MCF 10A (cell line): ENCODE data around the gene PPP2R2B. TPM values are rescaled to one million over a fixed set of nuclear protein-coding genes. Genes with fewer than 3 reads are reported as not detected.

Experiments used
- BruUV-seq: library from RNA; stranded (reverse); fragments of 400-500 nt; replicated peaks from 2 replicates; lab custom pipeline; 2021; lab: Mats Ljungman, UMichigan
- CTCF ChIA-PET: fragments of 300-600 bp; sonication (Branson Sonifier 250); formaldehyde crosslinking; extraction: SDS; loops from one replicate; lab custom pipeline; 2021; ENCODE audit warnings: antibody characterized with exemption, inconsistent platforms; lab: Yijun Ruan, JAX
- POLR2A ChIA-PET: fragments of 300-600, 350-650 bp; sonication (Branson Sonifier 250); formaldehyde crosslinking; extraction: SDS; loops from one replicate; lab custom pipeline; 2020; ENCODE audit warnings: antibody characterized with exemption, inconsistent platforms; lab: Yijun Ruan, JAX
- DNase-seq: peaks from one replicate; pipeline ENCODE4 v3.0.0-alpha.2; 2018; ENCODE audit not compliant: unreplicated experiment
- H3K27ac Mint-ChIP-seq: one replicate; pipeline ENCODE4 v1.8.0; 2022; ENCODE audit warnings: mild to moderate bottlenecking, low read depth, mixed read lengths; ENCODE audit not compliant: unreplicated experiment
- H3K27me3 Mint-ChIP-seq: one replicate; pipeline ENCODE4 v1.8.0; 2022; ENCODE audit warnings: mixed read lengths; ENCODE audit not compliant: insufficient read depth, unreplicated experiment
- H3K36me3 Mint-ChIP-seq: one replicate; pipeline ENCODE4 v1.8.0; 2022; ENCODE audit warnings: mild to moderate bottlenecking, moderate library complexity, mixed read lengths; ENCODE audit not compliant: insufficient read depth, unreplicated experiment
- H3K4me1 Mint-ChIP-seq: one replicate; pipeline ENCODE4 v1.8.0; 2022; ENCODE audit warnings: mixed read lengths; ENCODE audit not compliant: insufficient read depth, unreplicated experiment
- H3K4me3 Mint-ChIP-seq: one replicate; pipeline ENCODE4 v1.8.0; 2022; ENCODE audit warnings: mild to moderate bottlenecking, moderate library complexity, mixed read lengths; ENCODE audit not compliant: unreplicated experiment
- H3K9me3 Mint-ChIP-seq: one replicate; pipeline ENCODE4 v1.8.0; 2022; ENCODE audit warnings: mixed read lengths; ENCODE audit not compliant: unreplicated experiment
- CTCF ChIP-seq: fragments of 200-600 bp; IDR thresholded peaks from one replicate; pipeline ENCODE4 v1.8.0; 2022; ENCODE audit warnings: antibody characterized with exemption, mild to moderate bottlenecking; ENCODE audit not compliant: unreplicated experiment
- intact Hi-C: fragments of 100-400 bp; cut with micrococcal nuclease; formaldehyde crosslinking; loops from 2 replicates; pipeline ENCODE4 v1.14.1; 2022
- total RNA-seq: library from RNA; stranded (reverse); gene quantifications from 2 replicates; pipeline ENCODE4 v1.2.3, GENCODE V29; 2022

Gene PPP2R2B
- total RNA-seq, 1 experiment from 2014 or later: 0.54 TPM

- no peak for TF ChIP-seq CTCF
- H3K9me3 Mint-ChIP-seq: no peaks in the 10 kb centered on the region
- no peak overlapping the region for H3K27ac Mint-ChIP-seq
- CTCF ChIA-PET: interaction anchor here (0.6 to 3.3 kb wide), 10 partner anchors 12 to 1226 kb away, joined by 3 to 10 read pairs (median 3); no protein-coding TSS in a partner anchor
- H3K36me3 Mint-ChIP-seq: no peaks in the 10 kb centered on the region
- no peak overlapping the region for H3K4me3 Mint-ChIP-seq
- BruUV-seq: no TSS peak
- H3K27me3 Mint-ChIP-seq: no peaks in the 10 kb centered on the region
- no peak for DNase-seq
- POLR2A ChIA-PET: interaction anchor here (0.8 kb wide), 1 partner anchor 168 kb away, joined by 3 read pairs; no protein-coding TSS in a partner anchor
- intact Hi-C loops: no loop called here
- no peaks in the 10 kb centered on the region for H3K4me1 Mint-ChIP-seq
These were observed 190.9 kb downstream of the PPP2R2B start for GRCh38 chr5:146687630-146688029.

GRCh38 chr5:146683861-146684260 lies 194.7 kb downstream of the PPP2R2B start:
- intact Hi-C loops: no loop called here
- no TSS peak for BruUV-seq
- ChIA-PET CTCF (no interaction called here), POLR2A (interaction anchor here (0.6 to 0.7 kb wide), 2 partner anchors 11 to 438 kb away, joined by 3 read pairs; no protein-coding TSS in a partner anchor)
- Mint-ChIP-seq H3K27me3 (no peaks in the 10 kb centered on the region), H3K9me3 (no peaks in the 10 kb centered on the region), H3K27ac (no peak overlapping the region), H3K4me3 (no peak overlapping the region), H3K36me3 (no peaks in the 10 kb centered on the region), H3K4me1 (peaks cover 11% of the 10 kb centered on the region)
- DNase-seq: no peak
- no peak for TF ChIP-seq CTCF

DNA sequence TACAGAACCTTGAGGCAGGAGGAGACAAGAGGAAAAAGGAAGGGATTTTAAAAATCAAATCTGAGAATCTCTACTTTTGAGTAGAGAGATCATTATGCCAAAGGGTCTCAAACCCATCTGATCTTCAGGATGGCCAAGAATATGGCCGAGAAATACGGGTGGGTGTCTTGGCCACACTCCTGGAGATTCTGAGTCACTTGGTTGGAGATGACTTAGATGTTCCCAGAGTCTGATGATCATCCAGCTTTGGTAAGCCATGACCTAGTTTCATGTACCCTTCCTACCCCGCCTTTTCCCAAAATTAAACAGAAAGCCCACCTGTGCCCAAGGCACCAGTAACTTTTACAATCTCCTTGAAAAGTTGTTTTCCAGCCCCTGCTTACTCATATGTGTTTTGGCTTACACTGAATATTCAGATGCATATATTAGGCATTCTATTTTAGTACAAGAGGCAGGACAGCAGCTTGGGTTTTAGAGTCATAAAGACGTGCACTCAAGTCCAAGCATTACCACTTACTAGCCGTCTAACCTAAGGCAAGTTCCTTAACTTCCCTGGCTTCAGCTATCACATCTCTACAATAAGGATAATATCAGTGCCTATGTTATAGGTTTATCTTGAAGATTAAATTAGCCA lies 195.5 kb downstream of the PPP2R2B start:
- Mint-ChIP-seq H3K4me1 (peaks cover 11% of the 10 kb centered on the region), H3K9me3 (no peaks in the 10 kb centered on the region), H3K4me3 (no peak overlapping the region), H3K27me3 (no peaks in the 10 kb centered on the region), H3K36me3 (no peaks in the 10 kb centered on the region), H3K27ac (no peak overlapping the region)
- ChIA-PET CTCF (interaction anchor here (0.6 to 1.0 kb wide), 3 partner anchors 27 to 95 kb away, joined by 3 to 4 read pairs (median 3); no protein-coding TSS in a partner anchor), POLR2A (interaction anchor here (0.6 to 0.8 kb wide), 2 partner anchors 119 to 439 kb away, joined by 3 read pairs; no protein-coding TSS in a partner anchor)
- no peak for TF ChIP-seq CTCF
- DNase-seq: no peak
- intact Hi-C loops: no loop called here
- no TSS peak for BruUV-seq

GRCh38 chr5:146681585-146682105 lies 196.9 kb downstream of the PPP2R2B start:
- no peak for DNase-seq
- H3K27ac Mint-ChIP-seq: peak overlapping the region; percentile 14
- CTCF ChIA-PET: interaction anchor here (0.6 to 1.0 kb wide), 2 partner anchors 26 to 28 kb away, joined by 3 to 4 read pairs; no protein-coding TSS in a partner anchor
- H3K27me3 Mint-ChIP-seq: no peaks in the 10 kb centered on the region
- no TSS peak for BruUV-seq
- no peak overlapping the region for H3K4me3 Mint-ChIP-seq
- no peak for TF ChIP-seq CTCF
- H3K4me1 Mint-ChIP-seq: peaks cover 11% of the 10 kb centered on the region
- H3K9me3 Mint-ChIP-seq: no peaks in the 10 kb centered on the region
- intact Hi-C loops: no loop called here
- no peaks in the 10 kb centered on the region for H3K36me3 Mint-ChIP-seq
- POLR2A ChIA-PET: interaction anchor here (0.8 kb wide), 1 partner anchor 14 kb away, joined by 3 read pairs; no protein-coding TSS in a partner anchor
